HCT116 (cell line): ENCODE results near the gene C14orf93.
"Not testable (repeated sequence)": the region's sequence is repeated elsewhere in the genome, so short reads cannot be mapped to it uniquely, and the experiment has no call there.

Experiments
- CTCF ChIP-seq, 3 experiments: fragments of 200-600 bp in 1 of 3; sonication (generic) in 1 of 3; IDR thresholded peaks in 2 of 3; conservative IDR thresholded peaks in 1 of 3; 2 replicates each; pipeline ENCODE4 v1.5.1; 2012 to 2017; ENCODE audit warnings: low read depth in 2 of 3, low read length in 2 of 3, antibody characterized with exemption in 1 of 3, borderline replicate concordance in 1 of 3, control low read depth in 1 of 3, mild to moderate bottlenecking in 1 of 3, mixed read lengths in 1 of 3, mixed run types in 1 of 3, moderate library complexity in 1 of 3; ENCODE audit not compliant: insufficient read depth in 1 of 3
- RAD21 ChIP-seq: IDR thresholded peaks from 2 replicates; pipeline ENCODE4 v1.6.1; 2012; ENCODE audit warnings: low read depth, mild to moderate bottlenecking

DNA sequence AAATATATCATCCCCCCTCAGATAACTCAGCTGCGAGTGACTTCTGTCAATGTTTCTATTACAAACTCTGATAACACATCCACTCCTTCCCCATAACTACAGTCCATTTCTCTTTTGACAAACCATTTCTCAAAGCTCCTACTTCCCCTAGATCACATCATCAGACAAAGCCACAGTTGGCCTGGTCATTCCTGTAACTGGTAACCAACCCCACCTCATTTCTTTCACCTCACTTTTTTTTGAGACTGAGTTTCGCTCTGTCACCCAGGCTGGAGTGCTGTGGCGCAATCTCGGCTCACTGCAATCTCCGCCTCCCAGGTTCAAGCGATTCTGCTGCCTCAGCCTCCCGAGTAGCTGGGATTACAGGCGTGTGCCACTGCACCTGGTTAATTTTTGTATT is 58.1 kb downstream of the C14orf93 start:
- TF ChIP-seq CTCF (IDR thresholded peaks at IDR 0.05 in 2 of 3, conservative IDR thresholded peaks at IDR 0.05 in 1 of 3; ENCODE audit: borderline replicate concordance in 1 of 3, insufficient read depth in 1 of 3, low read depth in 2 of 3, low read length in 2 of 3); RAD21: not testable (repeated sequence)
